ENCODE measurements around the gene ADGRF4.

- no peak for TF ChIP-seq CTCF (IDR thresholded peaks at IDR 0.05)
- TF ChIP-seq EZH2 (IDR thresholded peaks at IDR 0.05; ENCODE audit: borderline replicate concordance, insufficient read depth, low read depth, low read length, poor library complexity, severe bottlenecking) = no peak
These were observed 11.9 kb downstream of the ADGRF4 start for GRCh38 chr6:47710295-47710694.
